ENCODE measurements around the gene CDAN1.

Gene CDAN1

GRCh38 chr15:42735382-42736165 lies 1.4 kb downstream of the CDAN1 start:
- DNase-seq (ENCODE audit: low spot score): no peak

- no peak for DNase-seq (ENCODE audit: low spot score)
Observed at GRCh38 chr15:42734076-42734672, 2.8 kb downstream of the CDAN1 start.

GRCh38 chr15:42733027-42733426 lies 3.9 kb downstream of the CDAN1 start:
- DNase-seq (ENCODE audit: low spot score): no peak

GRCh38 chr15:42732095-42732827 lies 4.7 kb downstream of the CDAN1 start:
- no peak for DNase-seq (ENCODE audit: low spot score)

GRCh38 chr15:42731461-42731860 lies 5.5 kb downstream of the CDAN1 start:
- no peak for DNase-seq (ENCODE audit: low spot score)

GRCh38 chr15:42730536-42730935 lies 6.4 kb downstream of the CDAN1 start:
- DNase-seq (ENCODE audit: low spot score): no peak

GRCh38 chr15:42730135-42730534 lies 6.8 kb downstream of the CDAN1 start:
- DNase-seq (ENCODE audit: low spot score): no peak

GRCh38 chr15:42729409-42729808 lies 7.5 kb downstream of the CDAN1 start:
- no peak for DNase-seq (ENCODE audit: low spot score)

- DNase-seq (ENCODE audit: low spot score): no peak
Observed at GRCh38 chr15:42728972-42729371, 8.0 kb downstream of the CDAN1 start.

- no peak for DNase-seq (ENCODE audit: low spot score)
Observed at GRCh38 chr15:42728560-42728959, 8.4 kb downstream of the CDAN1 start.

GRCh38 chr15:42727750-42728381 lies 9.1 kb downstream of the CDAN1 start:
- no peak for DNase-seq (ENCODE audit: low spot score)

- no peak for DNase-seq (ENCODE audit: low spot score)
Observed at GRCh38 chr15:42726114-42726513, 10.8 kb downstream of the CDAN1 start.

- DNase-seq (ENCODE audit: low spot score): no peak
Observed at GRCh38 chr15:42725331-42725903, 11.5 kb downstream of the CDAN1 start.

- DNase-seq (ENCODE audit: low spot score): no peak
Observed at GRCh38 chr15:42724276-42724675, 12.7 kb downstream of the CDAN1 start.

GRCh38 chr15:42723068-42723467 lies 13.9 kb downstream of the CDAN1 start:
- DNase-seq (ENCODE audit: low spot score): no peak

GRCh38 chr15:42721916-42722315 lies 15.0 kb downstream of the CDAN1 start:
- DNase-seq (ENCODE audit: low spot score): no peak

GRCh38 chr15:42721016-42721415 lies 15.9 kb downstream of the CDAN1 start:
- DNase-seq (ENCODE audit: low spot score): no peak

- no peak for DNase-seq (ENCODE audit: low spot score)
Observed at GRCh38 chr15:42720071-42720470, 16.9 kb downstream of the CDAN1 start.

- DNase-seq (ENCODE audit: low spot score): no peak
Observed at GRCh38 chr15:42719043-42719442, 17.9 kb downstream of the CDAN1 start.

- no peak for DNase-seq (ENCODE audit: low spot score)
Observed at GRCh38 chr15:42716626-42717025, 20.3 kb downstream of the CDAN1 start.

GRCh38 chr15:42716125-42716524 lies 20.8 kb downstream of the CDAN1 start:
- DNase-seq (ENCODE audit: low spot score): no peak

- DNase-seq (ENCODE audit: low spot score): no peak
Observed at GRCh38 chr15:42712584-42712983, 24.3 kb downstream of the CDAN1 start.
